Breast epithelium (tissue), 3 donors: ENCODE measurements around the gene ARHGAP26.

ENCODE experiments used
- POLR2A ChIP-seq: fragments of 450-650 bp; IDR thresholded peaks from one replicate; pipeline ENCODE4 v1.6.1; 2016; ENCODE audit warnings: antibody characterized with exemption, mild to moderate bottlenecking, moderate library complexity
- POLR2AphosphoS5 ChIP-seq, 3 donors: sonication (generic); formaldehyde crosslinking; IDR thresholded peaks; one replicate each; pipeline ENCODE4 v1.6.1; 2017; ENCODE audit warnings: antibody characterized with exemption in 3 of 3
- TF ChIP-seq, protein P1 (sequence below), 3 donors: fragments of 450-650 bp; IDR thresholded peaks; one replicate each; pipeline ENCODE4 v1.5.1; 2016 to 2017; ENCODE audit warnings: antibody characterized with exemption in 3 of 3, mild to moderate bottlenecking in 3 of 3, moderate library complexity in 3 of 3

DNA sequence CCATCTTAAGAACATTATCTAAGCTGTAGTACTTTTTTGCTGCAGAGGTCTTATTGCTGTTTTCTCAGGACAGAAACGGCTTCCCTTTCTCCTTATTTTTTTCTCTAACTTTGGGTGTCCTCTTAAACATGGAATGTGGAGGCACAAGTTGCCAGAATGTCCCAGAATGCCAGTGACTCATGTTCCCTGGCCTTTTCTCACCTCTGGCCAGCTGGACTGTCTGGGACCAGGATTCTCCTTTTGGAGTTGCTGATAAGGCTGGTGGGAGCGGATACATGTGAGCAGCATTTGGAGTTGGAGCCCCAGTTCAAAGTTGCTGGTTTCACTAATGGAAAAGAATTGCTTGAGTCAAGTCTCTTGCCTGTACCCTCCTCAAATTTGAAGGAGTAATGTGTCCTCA is 112.8 kb downstream of the ARHGAP26 start:
- TF ChIP-seq, protein P1, sequence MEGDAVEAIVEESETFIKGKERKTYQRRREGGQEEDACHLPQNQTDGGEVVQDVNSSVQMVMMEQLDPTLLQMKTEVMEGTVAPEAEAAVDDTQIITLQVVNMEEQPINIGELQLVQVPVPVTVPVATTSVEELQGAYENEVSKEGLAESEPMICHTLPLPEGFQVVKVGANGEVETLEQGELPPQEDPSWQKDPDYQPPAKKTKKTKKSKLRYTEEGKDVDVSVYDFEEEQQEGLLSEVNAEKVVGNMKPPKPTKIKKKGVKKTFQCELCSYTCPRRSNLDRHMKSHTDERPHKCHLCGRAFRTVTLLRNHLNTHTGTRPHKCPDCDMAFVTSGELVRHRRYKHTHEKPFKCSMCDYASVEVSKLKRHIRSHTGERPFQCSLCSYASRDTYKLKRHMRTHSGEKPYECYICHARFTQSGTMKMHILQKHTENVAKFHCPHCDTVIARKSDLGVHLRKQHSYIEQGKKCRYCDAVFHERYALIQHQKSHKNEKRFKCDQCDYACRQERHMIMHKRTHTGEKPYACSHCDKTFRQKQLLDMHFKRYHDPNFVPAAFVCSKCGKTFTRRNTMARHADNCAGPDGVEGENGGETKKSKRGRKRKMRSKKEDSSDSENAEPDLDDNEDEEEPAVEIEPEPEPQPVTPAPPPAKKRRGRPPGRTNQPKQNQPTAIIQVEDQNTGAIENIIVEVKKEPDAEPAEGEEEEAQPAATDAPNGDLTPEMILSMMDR (IDR thresholded peaks at IDR 0.05): no peak
- TF ChIP-seq POLR2A: no peak
- TF ChIP-seq POLR2AphosphoS5 (IDR thresholded peaks at IDR 0.05): no peak
